Activated CD4-positive, CD25-positive, alpha-beta regulatory T cell (primary cell): ENCODE results near the gene FEM1B.

Source experiments
- DNase-seq, 4 experiments: peaks; one replicate each; lab custom pipeline; 2025; lab: John Stamatoyannopoulos, UW

The FEM1B gene

DNA sequence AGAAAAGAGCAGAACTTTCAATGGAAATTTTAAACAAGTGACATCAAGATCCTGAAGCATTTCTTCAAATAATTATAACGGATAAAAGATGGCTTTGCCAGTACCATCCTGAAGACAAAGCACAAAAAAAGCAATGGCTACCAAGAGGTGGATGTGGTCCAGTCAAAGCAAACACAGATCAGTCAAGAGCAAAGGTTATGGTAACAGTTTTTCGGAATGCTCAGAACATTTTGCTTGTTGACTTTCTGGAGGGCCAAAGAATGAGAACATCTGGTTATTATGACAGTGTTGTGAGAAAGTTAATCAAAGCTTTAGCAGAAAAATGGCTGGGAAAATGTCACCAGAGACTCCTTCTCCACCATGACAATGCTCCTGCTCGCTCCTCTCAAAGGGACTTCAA lies 31.5 kb downstream of the FEM1B start:
- DNase-seq: no peak

DNA sequence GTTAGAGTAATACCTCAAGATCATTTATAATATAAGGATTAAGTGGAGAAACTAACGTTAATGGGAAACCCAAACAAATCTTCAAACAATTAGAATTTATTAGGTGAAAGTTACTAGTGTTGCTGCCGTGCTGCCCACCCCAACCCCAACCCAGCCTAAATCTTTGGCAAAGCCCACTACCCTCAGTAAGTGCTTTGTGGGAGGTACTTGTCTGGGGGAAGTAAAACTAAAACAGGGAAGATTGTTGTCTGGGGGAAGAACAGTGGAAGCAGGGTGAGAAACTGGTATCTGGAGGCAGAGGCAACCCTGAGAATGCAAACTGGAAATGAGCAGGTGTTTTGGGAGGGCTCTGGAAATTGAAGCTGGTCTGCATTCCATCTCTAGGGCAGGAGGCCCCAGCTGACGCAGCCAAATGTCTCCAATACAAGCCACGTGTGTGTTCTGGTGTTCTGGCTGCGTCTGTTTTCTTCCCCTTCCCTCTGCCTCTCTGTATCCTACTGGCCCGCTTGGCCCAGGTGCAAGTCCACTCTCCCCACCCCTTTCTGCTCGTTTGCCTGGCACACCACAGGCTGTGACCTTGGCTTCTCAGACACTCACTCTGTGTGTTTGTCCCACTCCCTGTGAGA lies 32.7 kb downstream of the FEM1B start:
- DNase-seq: no peak

DNA sequence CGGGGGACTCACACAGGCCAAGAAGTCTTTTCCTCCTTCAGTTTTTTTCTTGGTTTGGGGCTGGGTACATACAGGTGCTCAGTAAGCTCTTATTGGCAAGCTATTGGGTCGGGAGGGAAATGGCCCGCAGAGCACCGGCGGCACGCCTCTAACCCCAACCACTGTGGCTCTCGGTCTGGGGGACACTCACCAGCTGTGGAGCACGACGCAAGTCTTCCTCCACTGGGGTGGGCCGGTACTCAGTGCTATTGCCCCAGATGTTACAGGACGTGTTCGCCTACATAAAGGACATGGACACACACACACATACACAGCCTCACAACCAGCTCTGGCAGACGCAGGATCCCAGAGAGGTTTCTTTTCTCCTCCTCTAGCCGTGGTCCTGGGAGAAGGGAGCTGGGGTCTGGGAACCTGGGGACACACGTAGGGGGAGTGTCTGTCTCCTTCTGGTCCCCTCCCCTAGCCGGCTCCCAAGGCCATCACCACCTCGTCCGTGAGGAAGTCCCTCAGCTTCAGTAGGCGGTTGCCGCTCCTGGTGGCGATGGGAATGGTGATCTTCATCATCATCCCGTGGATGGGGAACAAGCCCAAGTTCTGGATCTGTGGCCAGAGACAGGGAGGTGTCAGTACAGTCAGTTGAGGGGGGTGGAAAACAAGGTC lies 33.4 kb downstream of the FEM1B start:
- no peak for DNase-seq

DNA sequence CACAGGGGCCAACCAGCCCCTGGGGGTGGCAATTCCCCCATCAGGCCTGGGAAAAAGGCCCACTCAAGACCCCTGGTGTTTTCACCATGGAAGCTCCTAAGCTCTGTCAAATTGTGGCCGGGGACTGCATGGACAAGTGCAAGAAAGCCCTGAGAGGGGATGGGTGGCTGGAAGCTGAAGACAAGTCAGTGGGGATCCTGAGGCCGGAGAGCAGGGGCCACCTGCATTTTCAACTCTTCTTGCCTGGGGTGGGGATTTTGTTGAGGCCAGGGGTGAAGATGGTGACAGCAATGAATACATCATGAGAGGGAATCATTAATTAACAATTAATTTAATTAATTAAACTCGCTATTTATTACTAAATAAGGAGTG lies 33.9 kb downstream of the FEM1B start:
- no peak for DNase-seq

DNA sequence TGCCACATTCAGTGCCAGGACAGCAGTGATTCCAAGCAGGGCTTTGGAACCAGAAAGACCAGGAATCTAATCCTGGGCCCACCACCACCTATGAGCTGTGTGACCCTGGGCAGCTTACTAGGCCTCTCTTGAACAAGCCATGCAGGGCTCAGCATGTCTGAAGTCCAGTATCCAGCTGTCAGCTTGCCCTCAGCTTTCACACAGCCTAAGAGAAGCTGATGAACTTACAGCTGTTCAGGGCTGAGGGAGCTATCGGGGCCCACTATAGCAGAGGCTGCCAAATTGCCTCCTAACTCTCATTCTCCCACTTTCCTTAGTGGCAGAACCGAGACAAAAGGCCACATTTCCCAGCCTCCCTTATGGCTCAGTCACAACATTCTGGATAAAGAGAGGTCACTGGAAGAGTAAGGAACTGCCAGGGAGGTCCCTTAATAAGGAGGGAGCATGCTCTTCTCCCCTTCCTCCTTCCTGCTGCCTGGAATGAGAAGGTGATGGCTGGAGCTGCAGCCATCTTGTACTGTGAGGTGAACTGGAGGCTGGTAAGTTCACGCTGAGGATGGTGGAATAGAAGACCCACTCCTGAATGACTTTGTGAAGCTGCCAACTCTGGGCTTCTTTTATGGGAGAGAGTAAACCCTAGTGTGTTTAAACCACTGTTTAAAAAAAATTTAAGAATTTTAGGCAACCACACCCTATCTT lies 34.5 kb downstream of the FEM1B start:
- no peak for DNase-seq

DNA sequence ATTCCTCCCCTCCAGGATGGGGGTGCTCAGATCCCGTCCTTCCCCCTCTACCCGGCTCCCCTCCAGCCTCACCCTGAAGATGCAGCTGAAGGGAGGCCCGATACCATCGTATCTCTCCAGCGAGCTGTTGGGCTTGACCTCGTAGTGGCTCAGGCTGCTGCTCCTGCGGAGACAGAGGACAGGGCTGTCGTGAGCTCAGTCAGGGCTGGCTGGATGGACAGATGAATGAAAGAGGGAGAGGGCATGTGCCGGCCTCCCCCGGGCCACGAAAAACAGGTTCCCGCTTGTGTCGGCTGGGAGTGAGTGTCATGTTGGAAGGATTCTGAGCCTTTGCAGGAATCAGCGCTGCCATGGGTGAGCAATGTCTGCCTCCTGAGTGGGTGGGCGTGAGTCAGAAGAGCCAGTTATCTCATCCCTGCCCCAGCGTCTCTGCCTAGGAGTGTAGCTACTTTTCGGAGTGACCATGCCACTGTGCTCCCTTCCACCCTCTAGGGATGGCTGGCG lies 35.2 kb downstream of the FEM1B start:
- DNase-seq: no peak

DNA sequence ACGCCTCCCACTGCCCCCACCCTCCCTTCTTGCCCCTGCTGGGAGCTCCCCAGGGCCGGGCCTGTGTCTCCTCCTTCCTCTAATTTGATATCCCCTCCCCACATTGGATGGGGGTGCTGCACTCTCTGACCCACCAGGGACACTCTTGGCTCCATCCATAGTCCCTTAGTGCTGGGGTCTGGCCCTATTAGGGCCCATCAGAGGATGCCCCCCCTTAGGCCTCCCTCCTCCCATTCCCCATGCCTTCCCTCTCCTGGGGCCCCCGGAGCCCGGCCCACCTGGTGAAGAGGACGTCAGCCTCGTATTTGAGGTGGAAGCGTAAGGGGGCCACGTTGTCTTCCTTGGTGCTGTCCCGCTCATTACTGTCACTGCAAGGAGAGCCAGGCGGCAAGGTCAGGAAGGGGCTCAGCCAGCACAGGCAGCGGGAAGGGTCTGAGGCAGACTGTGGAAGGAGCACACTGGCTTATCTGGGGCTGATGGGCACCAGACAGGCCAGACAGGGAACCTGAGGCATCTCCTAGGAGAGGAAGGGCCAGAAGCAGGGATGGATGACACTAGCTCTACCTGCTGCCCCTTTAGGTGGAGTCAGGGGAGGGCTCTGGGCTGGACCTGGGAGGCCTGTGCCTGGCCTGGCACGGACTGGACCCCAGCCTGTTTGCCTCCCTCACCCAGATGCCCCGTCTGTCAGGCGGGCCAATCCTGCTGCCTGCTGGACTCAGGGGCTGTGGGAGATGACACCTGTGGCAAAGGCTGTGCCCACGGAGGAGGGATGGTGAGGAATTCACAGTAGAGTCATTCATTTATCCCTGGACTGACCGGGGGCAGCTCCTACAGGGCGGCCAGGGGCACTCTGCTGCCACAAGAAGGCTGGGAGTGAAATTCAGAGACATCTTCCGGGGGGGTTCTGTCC lies 36.2 kb downstream of the FEM1B start:
- no peak for DNase-seq

DNA sequence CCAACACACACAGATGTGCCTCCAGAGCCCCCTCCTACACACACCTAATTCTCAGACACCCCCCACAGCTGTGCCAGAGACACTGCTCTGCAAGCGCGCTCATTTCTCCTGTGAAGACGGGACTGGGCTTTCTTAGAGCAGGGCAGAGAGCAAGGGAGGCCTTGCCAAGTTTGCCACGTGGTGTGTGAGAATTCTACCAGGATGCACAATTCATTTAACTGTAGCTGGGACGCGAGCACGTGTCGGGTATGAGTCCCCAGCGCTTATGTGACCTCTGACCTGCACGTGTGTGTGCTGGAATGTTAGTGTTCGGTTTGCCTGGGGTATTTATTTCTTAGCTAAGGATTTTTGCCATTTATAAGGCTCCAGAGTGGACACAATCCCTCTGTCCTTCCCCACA lies 37.0 kb downstream of the FEM1B start:
- DNase-seq: no peak

DNA sequence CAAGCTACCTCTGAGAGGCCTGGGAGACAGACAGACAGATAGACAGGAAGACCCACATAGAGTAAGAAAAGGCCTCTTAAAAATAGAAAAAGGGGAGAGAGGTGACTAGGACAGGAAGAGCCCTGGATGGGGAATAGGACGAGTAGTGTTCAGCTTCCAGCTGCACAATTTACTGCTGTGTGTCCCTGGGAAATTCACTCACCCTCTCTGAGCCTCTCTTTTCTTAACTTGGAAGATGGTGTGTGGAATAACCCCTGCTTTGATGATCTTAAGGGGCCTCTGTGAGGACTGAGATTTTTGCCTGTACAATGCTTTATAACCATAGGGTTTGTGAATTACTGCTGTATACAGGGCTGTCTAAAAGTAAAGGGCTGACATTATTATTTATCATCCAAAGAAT lies 37.5 kb downstream of the FEM1B start:
- DNase-seq: no peak

DNA sequence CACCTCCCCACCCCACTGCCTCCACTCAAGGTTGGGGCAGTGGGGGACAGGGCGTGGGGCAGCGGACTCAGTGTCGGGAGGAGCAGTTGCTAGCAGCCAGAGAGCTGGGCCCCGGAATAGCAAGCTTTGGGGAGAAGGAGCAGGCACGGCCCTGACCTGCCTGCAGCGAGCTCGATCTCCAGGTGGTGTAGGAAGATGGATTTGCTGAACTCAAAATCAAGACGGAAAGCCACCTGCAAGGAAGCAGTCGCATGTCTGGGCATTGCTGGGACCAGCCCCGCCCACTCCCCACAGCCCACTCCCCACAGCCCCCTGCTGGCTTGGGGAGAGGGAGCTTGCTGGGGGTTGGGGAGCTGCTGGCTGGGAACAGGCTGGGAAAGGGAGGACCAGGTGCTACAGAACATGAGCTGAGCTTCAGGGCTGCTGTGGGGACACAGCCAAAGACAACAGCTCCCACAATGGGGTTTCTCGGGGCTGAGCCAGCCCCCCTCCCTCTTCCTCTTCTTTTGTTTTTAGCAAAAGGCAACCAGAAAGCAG lies 38.0 kb downstream of the FEM1B start:
- no peak for DNase-seq

DNA sequence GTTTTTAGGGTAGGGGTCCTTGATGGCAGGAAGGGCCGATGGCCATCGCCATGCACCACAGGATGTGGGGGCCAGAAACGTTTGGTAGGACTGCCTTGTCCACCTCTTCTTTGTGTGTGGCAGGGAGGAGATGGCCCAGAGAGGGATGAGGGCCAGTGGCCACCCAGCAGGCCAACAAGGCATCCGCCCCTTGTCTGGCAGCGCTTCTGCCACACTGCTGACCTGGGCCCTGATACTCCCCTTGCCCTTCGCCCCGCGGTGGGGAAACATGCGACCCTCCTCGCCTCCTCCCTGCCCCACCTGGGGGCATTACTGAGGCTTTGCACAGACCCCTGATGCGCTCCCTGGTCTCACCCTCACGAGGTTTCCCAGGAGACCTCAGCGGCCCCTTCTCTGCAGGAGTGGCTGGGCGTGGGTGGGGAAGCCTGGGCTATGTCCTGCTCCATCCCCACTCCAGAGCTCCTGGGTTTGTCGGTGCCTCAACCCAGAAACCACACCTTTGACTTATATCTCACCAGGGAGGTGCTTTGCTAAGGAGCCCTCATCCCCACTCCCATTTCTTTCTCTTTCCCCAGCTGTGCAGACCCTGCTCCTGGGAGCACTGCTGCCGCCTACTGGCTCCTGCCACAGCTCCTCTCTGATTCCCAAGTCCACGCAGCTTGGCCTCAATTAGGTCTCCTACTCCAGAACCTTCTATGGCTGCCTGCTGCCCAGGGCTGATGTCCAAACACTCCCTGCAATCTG lies 38.7 kb downstream of the FEM1B start:
- DNase-seq: no peak

DNA sequence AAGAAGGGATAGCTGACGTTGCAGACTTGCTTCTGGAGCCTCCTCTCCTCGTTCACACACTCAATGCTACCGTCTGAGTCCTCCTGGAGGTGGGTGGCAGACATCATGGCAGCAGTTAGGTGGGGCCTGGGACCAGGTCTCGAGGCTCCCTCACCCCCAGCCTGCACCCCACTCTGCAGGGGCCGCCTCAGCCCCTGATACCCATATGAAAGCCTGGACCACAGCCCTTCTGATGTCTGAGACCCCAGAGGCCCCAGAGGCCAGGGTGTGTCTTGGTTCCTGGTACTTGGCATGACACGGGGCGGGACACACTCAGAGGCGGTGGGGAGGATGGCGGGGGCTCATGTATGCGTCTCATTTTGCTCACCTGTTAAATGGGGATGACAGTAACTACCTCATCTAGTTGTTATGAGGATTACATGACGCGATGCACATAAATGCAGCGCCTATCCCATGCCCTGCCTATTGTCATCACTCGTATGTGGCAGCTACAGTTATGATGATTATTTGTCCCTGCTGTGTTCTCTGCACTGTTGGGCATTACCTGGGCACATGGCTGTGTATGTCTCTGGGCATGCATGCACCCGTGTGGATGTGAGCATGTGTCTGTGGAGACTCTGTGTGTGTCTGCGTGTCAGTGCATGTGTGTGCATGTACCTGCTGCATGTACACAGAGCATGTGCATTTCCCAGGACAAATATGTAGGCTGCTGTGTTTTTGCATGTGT lies 39.9 kb downstream of the FEM1B start:
- no peak for DNase-seq

DNA sequence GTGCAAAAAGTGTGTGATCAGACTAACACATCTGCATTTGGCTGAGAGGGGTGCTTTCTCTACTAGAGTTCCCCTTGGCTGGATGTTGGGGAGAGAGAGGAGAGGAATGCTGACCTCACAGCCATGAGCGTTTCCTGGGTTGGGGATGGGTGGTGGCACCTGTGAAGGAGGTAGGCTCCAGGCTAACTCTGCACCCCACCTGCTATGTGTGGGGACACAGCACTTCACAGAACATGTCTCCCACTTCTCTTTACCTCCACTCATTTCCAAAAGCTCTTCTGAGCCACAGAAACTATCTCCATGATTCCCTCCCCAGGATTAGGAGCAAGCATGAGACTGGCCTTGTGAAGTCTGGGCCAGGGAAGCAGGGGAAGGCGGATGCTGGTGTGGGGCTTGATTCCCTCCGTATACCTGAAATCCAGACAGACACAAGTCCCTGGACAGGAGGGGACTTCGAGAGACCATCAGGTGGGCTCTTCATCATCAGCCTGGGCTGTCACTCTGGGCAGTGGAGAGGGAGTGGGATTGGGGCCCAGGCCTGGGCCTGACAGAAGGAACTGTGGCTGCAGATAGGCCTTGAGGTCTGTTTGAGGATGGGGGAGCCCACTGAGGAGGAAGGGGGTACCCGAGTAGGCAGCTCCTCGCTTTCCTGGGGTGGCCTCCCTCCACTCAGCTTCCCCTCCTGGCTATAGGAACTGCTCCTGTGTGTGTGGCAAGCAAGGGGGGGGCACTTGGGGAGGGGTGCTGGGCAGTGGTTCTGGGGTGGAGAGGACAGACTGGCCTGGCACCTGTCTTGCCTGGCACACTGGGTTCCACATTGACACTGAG lies 40.7 kb downstream of the FEM1B start:
- no peak for DNase-seq

DNA sequence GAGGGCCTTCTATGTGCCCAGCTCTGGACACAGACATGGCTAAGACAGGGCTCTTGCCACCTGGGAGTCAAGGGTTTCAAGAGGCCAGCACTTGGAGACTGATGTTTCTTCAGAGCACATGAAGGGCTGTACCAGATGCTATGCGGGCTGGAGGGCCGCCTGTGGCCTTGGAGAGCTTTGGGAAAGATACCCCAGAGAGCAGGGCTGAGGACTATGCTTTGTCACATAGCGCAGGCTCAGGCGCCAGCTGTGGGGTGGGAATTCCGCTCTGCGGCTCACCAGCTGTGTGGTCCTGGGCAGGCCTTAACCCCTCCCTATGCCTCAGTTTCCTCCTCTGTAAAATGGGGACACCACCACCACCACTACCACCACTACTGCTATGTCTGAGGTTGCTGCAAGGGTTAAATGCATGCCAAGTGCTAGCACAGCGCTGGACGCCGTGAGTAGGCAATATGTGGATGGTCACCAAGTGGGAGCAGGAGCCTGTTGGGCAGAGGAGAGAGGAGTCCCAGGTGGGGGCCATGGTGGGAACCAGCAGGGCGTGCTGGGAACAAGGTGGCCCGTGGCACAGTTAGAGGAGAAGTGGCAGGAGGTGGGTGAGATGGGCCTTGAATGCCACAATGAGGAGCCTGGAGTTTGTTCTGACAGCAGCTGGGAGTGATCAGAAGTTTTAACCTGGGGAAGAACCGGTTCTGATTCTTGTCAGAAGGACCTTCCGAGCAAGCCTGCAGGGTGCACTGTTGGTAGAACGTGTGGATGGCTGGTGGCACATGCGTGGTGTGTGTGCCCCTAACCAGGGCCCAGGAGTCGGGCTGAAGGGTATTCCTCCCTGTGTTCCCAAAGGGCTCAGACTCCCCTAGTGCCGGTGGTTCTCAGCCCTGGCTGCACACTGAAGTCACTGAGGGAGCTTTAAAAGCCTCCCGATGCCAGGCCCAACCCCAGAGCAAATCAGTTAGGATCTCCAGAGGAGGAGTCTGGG lies 41.7 kb downstream of the FEM1B start:
- no peak for DNase-seq

DNA sequence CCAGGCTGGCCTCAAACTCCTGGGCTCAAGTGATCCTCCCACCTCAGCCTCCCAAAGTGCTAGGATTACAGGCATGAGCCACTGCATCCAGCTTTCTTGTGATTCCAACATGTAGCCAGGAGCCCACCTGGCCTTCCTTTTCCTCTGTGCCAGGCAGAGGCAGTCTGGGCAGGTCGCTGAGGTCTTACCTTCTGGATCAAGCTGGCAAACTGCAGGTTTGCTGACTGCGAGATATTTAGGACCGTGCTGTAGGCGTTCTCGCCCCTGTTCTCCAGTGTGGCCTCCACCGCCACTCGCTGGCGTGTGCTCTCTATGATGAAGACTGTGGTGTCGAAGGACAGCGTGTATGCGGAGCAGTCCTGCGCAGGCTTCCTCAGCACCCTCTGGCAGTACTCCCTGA lies 42.5 kb downstream of the FEM1B start:
- DNase-seq: no peak

DNA sequence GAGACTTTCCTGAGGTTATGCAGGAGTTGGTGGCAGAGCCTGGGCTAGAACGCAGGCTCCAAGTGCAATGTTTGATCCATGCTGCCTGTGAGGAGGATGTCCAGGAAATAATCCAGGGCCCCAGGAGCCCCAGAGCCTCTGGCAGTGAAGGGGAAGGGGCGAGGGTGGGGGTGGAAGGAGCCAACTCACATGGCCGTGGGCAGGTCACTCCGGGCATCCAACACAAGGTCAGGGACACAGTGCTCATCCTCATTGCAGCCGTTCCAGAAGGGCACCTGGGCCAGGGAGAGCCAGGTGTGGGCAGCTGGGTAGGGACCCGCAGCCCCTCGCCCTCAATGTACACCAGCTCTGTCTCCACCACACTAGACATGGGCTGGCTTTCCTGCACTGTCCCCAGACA lies 43.7 kb downstream of the FEM1B start:
- DNase-seq: no peak

DNA sequence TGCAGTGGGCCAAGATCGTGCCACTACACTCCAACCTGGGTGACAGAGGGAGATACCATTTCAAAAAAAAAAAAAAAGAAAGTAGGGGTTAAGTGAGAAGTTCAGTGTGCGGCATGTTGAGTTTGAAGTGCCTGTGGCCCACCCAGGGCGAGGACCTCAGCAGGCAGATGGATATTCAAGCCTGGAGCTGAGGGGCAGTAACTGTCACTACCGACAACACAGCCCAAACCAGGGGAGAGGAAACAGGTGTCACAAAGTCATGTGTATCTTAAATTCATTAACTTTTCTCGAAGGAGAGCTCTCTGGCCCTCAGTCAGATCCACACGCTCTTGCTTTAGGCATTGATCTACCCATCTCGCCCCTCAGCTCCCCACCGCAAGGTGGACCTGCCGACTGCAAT lies 45.3 kb downstream of the FEM1B start:
- DNase-seq: no peak

DNA sequence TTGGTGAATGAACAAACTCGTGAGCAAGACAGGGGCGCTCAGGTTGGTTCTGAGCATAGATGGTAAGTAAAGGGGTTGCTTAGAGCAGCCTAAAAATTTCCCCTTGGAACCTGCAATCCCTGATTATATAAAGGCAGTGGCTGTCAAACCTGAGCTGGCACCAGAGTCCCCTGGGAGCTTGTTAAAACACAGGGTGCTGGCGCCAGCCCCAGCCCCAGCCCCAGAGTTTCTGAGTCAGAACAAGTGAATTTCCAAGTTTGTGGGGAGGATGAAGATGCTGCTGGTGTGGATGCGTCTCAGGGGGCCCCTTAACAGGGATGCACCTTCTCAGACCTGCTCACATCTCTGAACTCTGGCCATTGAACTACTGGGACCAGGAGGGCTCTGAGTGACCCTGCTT lies 48.2 kb downstream of the FEM1B start:
- no peak for DNase-seq
